Parathyroid adenoma (tissue), 2 donors: ENCODE data around the gene DIP2C.

ENCODE experiments used
- H2AFZ ChIP-seq: fragments of 300-600 bp; sonication (generic); one replicate; pipeline ENCODE4 v1.7.0; 2017; ENCODE audit warnings: antibody characterized with exemption, mild to moderate bottlenecking
- H3K27ac ChIP-seq: fragments of 300-600 bp; sonication (generic); one replicate; pipeline ENCODE4 v1.7.0; 2017
- H3K27me3 ChIP-seq: fragments of 300-600 bp; sonication (generic); one replicate; pipeline ENCODE4 v1.7.0; 2017; ENCODE audit warnings: low read length; ENCODE audit not compliant: control insufficient read depth, insufficient read depth
- H3K36me3 ChIP-seq: fragments of 300-600 bp; sonication (generic); one replicate; pipeline ENCODE4 v1.7.0; 2017; ENCODE audit warnings: low read length; ENCODE audit not compliant: control insufficient read depth, insufficient read depth
- H3K4me1 ChIP-seq: fragments of 300-600 bp; sonication (generic); one replicate; pipeline ENCODE4 v1.7.0; 2017; ENCODE audit warnings: control low read depth
- H3K4me2 ChIP-seq: fragments of 300-600 bp; sonication (generic); one replicate; pipeline ENCODE4 v1.7.0; 2017; ENCODE audit warnings: low read length
- H3K4me3 ChIP-seq: fragments of 300-600 bp; sonication (generic); one replicate; pipeline ENCODE4 v1.7.0; 2017; ENCODE audit warnings: low read depth, low read length
- H3K79me2 ChIP-seq: fragments of 300-600 bp; sonication (generic); one replicate; pipeline ENCODE4 v1.7.0; 2017; ENCODE audit warnings: control low read depth
- H3K9ac ChIP-seq: fragments of 300-600 bp; sonication (generic); one replicate; pipeline ENCODE4 v1.7.0; 2017; ENCODE audit warnings: mild to moderate bottlenecking
- H3K9me3 ChIP-seq: fragments of 300-600 bp; sonication (generic); one replicate; pipeline ENCODE4 v1.7.0; 2017; ENCODE audit warnings: low read length; ENCODE audit not compliant: control insufficient read depth
- CTCF ChIP-seq: fragments of 300-600 bp; sonication (generic); IDR thresholded peaks from one replicate; pipeline ENCODE4 v1.7.0; 2017; ENCODE audit warnings: antibody characterized with exemption, mild to moderate bottlenecking
- donor health status: primary hyperparathyroidism.

DIP2C gene

GRCh38 chr10:393106-393745 is 296.2 kb downstream of the DIP2C start:
- peaks cover 24% of the 10 kb centered on the region for H3K4me1 ChIP-seq
- H3K27ac ChIP-seq: no peak overlapping the region
- no peak overlapping the region for H3K4me3 ChIP-seq
- TF ChIP-seq CTCF: no peak
- no peaks in the 10 kb centered on the region for H3K36me3 ChIP-seq
- no peak overlapping the region for H3K4me2 ChIP-seq
- no peak overlapping the region for H2AFZ ChIP-seq
- no peak overlapping the region for H3K9ac ChIP-seq
- no peaks in the 10 kb centered on the region for H3K79me2 ChIP-seq
- no peaks in the 10 kb centered on the region for H3K27me3 ChIP-seq
- H3K9me3 ChIP-seq: no peaks in the 10 kb centered on the region

- TF ChIP-seq CTCF: no peak
- Histone ChIP-seq H3K27ac (no peak overlapping the region), H3K27me3 (no peaks in the 10 kb centered on the region), H3K4me1 (peaks cover 18% of the 10 kb centered on the region), H2AFZ (no peak overlapping the region), H3K79me2 (no peaks in the 10 kb centered on the region), H3K9ac (no peak overlapping the region), H3K4me3 (no peak overlapping the region), H3K9me3 (no peaks in the 10 kb centered on the region), H3K36me3 (no peaks in the 10 kb centered on the region), H3K4me2 (no peak overlapping the region)
Measured at GRCh38 chr10:392705-393037, 296.8 kb downstream of the DIP2C start.

- H3K9me3 ChIP-seq: no peaks in the 10 kb centered on the region
- H3K4me2 ChIP-seq: no peak overlapping the region
- no peaks in the 10 kb centered on the region for H3K79me2 ChIP-seq
- H3K27me3 ChIP-seq: no peaks in the 10 kb centered on the region
- no peaks in the 10 kb centered on the region for H3K36me3 ChIP-seq
- TF ChIP-seq CTCF: no peak
- H3K27ac ChIP-seq: no peak overlapping the region
- peaks cover 12% of the 10 kb centered on the region for H3K4me1 ChIP-seq
- no peak overlapping the region for H3K4me3 ChIP-seq
- H2AFZ ChIP-seq: no peak overlapping the region
- no peak overlapping the region for H3K9ac ChIP-seq
Measured at GRCh38 chr10:391847-392704, 297.4 kb downstream of the DIP2C start.

GRCh38 chr10:391305-391704 is 298.2 kb downstream of the DIP2C start:
- Histone ChIP-seq H3K4me3 (no peak overlapping the region), H3K27me3 (no peaks in the 10 kb centered on the region), H3K9me3 (no peaks in the 10 kb centered on the region), H3K36me3 (no peaks in the 10 kb centered on the region), H3K9ac (no peak overlapping the region), H3K4me1 (peaks cover 9% of the 10 kb centered on the region), H3K79me2 (no peaks in the 10 kb centered on the region), H3K27ac (no peak overlapping the region), H3K4me2 (no peak overlapping the region), H2AFZ (no peak overlapping the region)
- no peak for TF ChIP-seq CTCF
